ENCODE measurements around the gene PKD1.

PKD1 gene

DNA sequence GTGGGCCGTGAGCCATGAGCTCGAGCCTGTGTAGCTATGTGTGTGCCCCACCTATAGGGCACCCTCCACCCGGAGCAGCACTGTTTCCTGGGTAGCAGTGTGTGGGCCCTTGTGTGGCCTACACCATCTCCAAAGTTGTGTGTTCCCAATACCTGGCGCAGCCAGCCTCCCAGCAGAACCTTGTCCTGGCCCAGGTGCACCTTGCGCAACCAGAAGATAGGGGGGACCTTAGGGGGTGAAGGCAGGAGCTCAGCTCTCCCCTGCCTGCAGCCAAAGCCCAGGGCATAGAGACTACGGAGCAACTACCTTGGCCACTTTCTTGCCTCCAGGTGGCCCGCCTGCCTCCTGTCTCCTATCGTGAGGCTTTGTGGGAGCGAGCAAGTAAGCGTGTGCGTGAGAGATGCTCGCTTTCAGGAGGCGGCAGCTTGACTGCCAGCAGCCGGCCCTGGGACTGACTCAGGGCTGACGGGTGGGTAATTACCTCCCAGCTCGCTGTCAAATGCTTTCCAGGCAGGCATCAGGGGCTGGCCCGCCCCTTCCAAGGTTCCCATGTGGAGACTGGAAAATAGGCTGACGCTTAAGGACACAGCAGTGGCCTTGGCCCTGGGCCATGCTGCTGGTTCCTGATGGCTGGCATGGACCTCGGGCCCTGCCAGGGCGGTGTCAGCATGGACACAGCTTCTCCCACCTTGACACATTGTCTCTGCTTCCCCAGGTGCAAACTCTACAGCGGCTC, 38.9 kb upstream of the PKD1 start:
- H3K4me3 ChIP-seq (ENCODE audit: low read depth, low read length) = no peak overlapping the region
- no peak for DNase-seq (ENCODE audit: low read depth)
- TF ChIP-seq, protein P1, sequence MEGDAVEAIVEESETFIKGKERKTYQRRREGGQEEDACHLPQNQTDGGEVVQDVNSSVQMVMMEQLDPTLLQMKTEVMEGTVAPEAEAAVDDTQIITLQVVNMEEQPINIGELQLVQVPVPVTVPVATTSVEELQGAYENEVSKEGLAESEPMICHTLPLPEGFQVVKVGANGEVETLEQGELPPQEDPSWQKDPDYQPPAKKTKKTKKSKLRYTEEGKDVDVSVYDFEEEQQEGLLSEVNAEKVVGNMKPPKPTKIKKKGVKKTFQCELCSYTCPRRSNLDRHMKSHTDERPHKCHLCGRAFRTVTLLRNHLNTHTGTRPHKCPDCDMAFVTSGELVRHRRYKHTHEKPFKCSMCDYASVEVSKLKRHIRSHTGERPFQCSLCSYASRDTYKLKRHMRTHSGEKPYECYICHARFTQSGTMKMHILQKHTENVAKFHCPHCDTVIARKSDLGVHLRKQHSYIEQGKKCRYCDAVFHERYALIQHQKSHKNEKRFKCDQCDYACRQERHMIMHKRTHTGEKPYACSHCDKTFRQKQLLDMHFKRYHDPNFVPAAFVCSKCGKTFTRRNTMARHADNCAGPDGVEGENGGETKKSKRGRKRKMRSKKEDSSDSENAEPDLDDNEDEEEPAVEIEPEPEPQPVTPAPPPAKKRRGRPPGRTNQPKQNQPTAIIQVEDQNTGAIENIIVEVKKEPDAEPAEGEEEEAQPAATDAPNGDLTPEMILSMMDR (IDR thresholded peaks at IDR 0.05; ENCODE audit: insufficient read depth, low read depth, low read length, missing control alignments) = no peak

DNA sequence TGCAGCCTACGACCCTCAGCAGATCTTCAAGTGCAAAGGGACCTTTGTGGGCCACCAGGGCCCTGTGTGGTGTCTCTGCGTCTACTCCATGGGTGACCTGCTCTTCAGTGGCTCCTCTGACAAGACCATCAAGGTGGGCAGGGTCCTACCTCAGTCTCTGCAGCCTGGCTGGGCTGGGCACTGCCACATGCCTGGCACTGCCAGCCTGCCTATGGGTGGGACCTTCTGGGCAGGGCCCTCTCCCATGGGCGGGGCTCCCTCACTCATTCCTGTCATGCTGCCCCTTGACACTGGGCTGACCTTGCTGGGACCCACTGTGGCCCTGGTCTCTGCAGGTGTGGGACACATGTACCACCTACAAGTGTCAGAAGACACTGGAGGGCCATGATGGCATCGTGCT, 38.2 kb upstream of the PKD1 start:
- TF ChIP-seq, protein P1 (IDR thresholded peaks at IDR 0.05; ENCODE audit: insufficient read depth, low read depth, low read length, missing control alignments) = no peak
- no peak overlapping the region for H3K4me3 ChIP-seq (ENCODE audit: low read depth, low read length)
- DNase-seq (ENCODE audit: low read depth) = no peak

DNA sequence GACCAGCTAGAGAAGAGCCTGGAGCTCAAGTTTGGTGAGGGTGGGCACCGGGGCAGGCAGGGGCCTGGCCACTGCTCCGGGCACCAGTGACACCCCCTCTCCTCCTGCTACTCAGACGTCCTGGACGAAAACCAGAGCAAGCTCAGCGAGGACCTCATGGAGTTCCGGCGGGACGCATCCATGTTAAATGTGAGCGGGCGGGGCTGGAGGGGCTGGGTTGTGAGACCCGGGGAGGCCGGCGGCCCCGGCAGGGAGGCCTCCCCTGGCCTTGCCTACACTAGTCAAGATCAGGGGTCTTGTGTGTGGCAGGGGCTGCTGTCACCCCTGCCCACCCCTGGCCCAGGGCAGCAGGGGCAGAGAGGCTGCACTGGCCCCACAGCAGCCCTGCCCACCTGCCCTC, 37.7 kb upstream of the PKD1 start:
- no peak for DNase-seq (ENCODE audit: low read depth)
- H3K4me3 ChIP-seq (ENCODE audit: low read depth, low read length) = no peak overlapping the region
- TF ChIP-seq, protein P1 (IDR thresholded peaks at IDR 0.05; ENCODE audit: insufficient read depth, low read depth, low read length, missing control alignments) = no peak

DNA sequence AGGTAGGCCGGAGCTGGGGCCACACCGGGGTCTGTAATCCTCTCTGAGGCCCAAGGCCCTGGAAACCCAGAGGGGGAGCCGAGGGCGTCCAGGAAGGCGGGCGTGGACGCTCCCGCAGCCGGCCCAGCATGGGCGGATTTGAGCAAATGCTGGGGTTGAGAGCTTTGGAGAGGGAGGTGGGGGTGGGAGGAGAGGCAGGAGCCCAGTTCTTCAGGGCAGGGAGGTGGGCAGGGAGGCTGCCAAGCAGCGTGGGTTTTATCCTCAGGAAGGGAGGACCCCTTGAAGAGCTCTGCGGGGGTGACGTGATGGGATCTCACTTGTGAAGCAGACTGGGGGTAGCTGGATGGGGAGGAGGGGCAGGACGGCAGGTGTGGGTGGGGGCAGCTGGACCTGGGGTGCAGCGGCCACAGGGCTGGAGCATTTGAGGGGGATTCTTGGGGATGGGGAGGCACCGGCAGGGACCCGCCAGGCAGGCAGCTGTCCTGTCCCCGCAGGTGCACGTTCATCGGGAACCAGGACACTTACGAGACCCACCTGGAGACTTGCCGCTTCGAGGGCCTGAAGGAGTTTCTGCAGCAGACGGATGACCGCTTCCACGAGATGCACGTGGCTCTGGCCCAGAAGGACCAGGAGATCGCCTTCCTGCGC, 37.1 kb upstream of the PKD1 start:
- no peak for DNase-seq (ENCODE audit: low read depth)
- H3K4me3 ChIP-seq (ENCODE audit: low read depth, low read length) = no peak overlapping the region
- TF ChIP-seq, protein P1 (IDR thresholded peaks at IDR 0.05; ENCODE audit: insufficient read depth, low read depth, low read length, missing control alignments) = no peak

DNA sequence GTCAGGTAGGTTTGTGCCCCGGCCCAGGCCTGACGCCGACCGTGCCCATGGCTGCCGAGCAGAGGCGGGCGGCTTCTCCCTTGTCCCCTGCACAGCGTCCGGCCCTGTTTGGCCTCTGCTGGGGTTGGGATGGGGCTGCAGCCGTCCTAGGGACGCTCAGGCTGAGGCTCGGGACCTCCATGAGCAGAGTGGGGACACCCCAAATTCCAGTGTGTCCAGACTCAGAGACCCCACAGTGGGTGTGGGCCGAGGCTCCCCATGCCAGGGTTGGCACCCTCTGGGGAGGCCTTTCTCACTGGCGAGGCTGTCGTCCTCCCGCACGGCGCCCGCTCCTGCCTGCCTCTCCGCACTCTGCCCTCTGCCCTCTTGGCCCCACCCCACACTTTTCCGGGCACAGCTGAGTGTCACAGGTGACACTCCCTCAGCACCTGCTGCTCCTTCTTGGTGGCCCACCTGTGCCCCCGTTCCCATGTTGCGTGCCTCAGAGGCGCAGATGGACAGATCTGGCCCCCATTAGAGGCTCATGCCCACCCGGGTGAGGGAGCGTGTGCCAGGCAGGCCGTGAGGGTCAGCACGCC, 36.0 kb upstream of the PKD1 start:
- no peak overlapping the region for H3K4me3 ChIP-seq (ENCODE audit: low read depth, low read length)
- DNase-seq (ENCODE audit: low read depth) = no peak
- TF ChIP-seq, protein P1 (IDR thresholded peaks at IDR 0.05; ENCODE audit: insufficient read depth, low read depth, low read length, missing control alignments) = no peak

DNA sequence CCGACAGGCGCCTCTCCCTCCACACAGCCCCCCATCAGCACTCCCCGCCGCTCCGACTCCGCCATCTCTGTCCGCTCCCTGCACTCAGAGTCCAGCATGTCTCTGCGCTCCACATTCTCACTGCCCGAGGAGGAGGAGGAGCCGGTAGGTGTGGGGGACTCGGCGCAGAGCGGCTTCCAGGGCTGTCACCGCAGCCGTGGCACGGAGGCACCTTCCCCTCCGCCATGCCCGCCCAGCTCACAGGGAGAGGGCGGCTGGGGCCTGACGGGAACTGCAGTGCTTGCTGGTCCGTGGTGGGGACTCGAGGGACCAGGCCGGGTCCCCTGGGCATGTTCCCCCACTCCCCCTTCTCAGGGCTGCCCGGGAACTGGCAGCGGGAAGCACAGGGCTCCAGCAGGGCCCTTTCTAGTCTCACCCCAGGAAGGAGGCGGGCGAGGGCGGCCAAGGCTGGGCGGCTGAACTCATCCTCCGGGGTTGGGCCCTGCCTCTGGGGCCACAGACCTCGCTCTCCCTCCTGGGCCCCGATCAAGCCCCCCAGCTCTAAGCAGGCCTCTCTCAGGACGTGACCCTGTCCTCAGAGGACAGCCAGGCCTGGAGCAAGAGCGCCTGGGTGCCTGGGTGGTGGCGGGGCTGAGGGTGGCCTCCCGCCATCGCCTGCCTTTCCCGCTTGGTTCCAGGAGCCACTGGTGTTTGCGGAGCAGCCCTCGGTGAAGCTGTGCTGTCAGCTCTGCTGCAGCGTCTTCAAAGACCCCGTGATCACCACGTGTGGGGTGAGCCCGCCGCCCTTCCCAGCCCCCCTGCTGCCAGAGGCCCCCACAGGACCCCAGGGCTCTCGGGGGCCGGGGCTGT, 35.1 kb upstream of the PKD1 start:
- TF ChIP-seq, protein P1 (IDR thresholded peaks at IDR 0.05; ENCODE audit: insufficient read depth, low read depth, low read length, missing control alignments) = no peak
- H3K4me3 ChIP-seq (ENCODE audit: low read depth, low read length) = no peak overlapping the region
- DNase-seq (ENCODE audit: low read depth) = no peak
